ENCODE results near the gene MLC1.

The MLC1 gene

DNA sequence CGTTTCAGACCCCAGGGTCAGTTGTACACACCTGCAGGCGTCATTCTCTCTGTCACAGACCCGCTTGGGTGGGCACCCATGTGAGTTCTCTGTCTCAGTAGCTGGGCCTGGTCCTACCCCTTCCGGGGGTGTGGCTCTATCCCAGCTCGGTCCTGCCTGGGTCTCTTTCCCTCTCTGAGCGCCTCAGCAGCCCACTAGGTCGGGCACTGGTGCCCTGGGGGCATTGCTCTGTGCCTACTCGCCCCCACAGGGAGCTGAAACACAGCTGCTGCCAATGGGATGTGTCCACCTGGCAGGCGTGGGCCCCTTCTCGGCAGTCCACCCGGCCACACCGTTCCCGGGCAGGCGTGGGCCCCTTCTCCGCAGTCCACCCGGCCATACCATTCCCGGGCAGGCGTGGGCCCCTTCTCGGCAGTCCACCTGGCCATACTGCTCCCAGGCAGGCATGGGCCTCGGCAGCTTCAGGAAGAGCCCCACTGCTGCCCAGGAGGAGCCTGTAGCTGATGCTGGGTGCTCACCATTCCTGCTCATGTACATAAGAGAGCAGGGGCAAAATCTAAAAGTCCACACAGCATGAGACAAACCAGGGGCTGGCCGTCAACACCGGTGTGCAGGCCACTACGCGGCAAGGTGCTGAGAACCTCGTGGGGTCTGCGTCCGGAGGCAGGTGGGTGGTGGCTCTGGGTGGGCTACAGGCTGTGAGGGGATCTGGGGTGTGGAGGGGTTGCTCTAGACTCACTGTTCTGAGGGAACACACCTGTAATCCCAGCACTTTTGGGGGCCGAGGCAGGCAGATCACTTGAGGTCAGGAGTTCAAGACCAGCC is 12.3 kb downstream of the MLC1 start:
- no peak overlapping the region for H3K4me3 Mint-ChIP-seq
- H3K4me1 Mint-ChIP-seq: no peaks in the 10 kb centered on the region
- H3K27ac Mint-ChIP-seq: no peak overlapping the region
- no peaks in the 10 kb centered on the region for H3K27me3 Mint-ChIP-seq
- H3K9me3 Mint-ChIP-seq: no peaks in the 10 kb centered on the region
- no peaks in the 10 kb centered on the region for H3K36me3 Mint-ChIP-seq

DNA sequence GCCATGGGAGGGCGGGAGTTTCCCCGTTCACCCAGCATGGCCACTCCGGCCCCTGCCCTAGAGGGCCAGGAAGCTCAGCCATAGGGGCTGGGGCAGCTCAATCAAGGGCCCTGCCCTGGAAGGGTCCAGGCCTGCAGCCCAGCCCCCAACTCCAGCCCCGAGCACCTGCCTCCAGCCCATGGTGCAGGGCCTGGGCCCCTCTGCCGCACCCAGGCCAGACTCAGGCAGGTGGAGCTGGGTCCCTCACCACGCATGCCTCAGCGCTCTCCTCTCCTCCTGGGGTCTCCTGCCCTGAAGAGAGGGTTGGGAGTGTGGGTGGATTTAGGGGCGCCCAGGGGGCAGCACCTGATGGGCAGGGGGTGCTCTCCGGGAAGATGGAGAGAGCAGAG is 13.1 kb downstream of the MLC1 start:
- H3K27ac Mint-ChIP-seq: no peak overlapping the region
- no peaks in the 10 kb centered on the region for H3K36me3 Mint-ChIP-seq
- no peaks in the 10 kb centered on the region for H3K4me1 Mint-ChIP-seq
- no peaks in the 10 kb centered on the region for H3K27me3 Mint-ChIP-seq
- no peaks in the 10 kb centered on the region for H3K9me3 Mint-ChIP-seq
- no peak overlapping the region for H3K4me3 Mint-ChIP-seq

DNA sequence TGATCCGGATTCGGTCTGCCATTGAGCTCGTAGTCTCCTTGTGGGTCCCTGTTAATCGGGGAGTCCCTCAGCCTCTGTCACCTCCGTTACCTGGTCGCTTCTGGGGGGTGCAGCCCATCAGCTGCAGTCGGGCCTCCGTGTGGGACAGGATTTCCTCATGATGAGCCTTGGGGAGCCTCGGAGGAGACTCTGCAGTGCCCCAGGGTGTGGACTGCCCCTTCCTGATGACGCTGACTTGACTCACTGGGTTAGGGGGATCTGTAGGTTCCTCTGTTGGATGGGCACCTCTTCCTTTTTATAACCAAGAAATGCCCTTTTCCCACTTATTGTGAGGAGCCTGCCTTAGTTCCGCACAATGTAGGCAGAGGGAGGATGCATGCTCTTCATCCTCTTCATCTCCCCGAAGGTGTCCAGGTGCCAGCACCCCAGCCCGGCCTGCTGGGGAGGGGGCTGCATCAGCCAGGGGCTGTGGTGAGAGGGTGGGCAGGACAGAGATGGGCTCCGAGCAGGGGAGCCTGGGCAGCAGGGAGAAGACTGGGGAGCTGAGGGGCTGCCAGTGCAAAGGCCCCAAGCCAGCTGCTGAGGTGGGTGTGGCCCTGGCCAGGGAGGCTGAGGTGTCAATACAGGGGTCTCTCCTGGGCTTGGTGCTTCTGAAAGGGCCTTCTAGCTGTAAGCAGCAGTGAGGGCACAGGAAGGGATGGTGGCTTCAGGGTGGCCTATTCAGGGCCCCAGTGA is 13.6 kb downstream of the MLC1 start:
- Mint-ChIP-seq H3K9me3 (no peaks in the 10 kb centered on the region), H3K4me1 (no peaks in the 10 kb centered on the region), H3K27me3 (no peaks in the 10 kb centered on the region), H3K4me3 (no peak overlapping the region), H3K36me3 (no peaks in the 10 kb centered on the region), H3K27ac (no peak overlapping the region)

DNA sequence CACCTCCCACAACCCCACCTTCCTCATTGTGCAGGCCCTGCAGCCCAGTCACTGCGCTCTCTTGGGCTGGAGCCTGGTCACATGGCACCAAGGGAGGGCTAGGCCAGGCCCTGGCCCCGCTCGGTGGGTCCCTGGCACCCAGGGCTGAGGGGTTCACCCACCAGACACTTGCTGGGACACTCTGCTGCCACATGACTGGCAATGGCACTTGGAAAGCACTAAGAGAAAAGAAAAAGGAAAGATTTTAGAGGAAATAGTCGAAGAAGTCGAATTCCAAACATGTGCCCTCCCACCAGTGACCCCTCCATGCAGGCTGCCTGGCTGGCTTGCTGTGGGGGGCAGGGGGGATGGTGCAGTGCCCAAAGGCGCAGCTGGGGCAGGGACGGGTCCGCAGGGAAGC is 14.9 kb downstream of the MLC1 start:
- H3K4me3 Mint-ChIP-seq: no peak overlapping the region
- H3K36me3 Mint-ChIP-seq: no peaks in the 10 kb centered on the region
- H3K27me3 Mint-ChIP-seq: no peaks in the 10 kb centered on the region
- no peak overlapping the region for H3K27ac Mint-ChIP-seq
- H3K9me3 Mint-ChIP-seq: no peaks in the 10 kb centered on the region
- no peaks in the 10 kb centered on the region for H3K4me1 Mint-ChIP-seq

DNA sequence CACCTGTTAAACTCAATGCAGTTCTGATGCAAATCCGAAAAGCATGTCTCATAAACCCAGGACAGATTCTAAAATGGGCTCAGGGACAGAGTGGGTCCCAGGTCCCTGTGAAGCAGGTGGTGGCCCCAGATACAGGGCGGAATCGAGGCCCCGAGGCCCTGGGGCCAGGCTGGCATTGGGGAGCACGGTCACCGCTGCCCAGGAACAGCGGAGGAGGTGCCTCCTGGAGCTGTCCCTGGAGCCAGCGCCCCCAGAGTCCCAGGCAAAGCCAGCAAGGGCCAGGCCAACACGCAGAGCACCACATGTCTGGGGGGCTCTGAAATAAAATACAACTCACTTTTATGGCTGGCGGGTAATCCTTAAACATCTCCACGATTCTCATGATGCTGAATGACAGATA is 17.1 kb downstream of the MLC1 start:
- H3K27ac Mint-ChIP-seq: no peak overlapping the region
- no peaks in the 10 kb centered on the region for H3K27me3 Mint-ChIP-seq
- H3K9me3 Mint-ChIP-seq: no peaks in the 10 kb centered on the region
- H3K4me3 Mint-ChIP-seq: no peak overlapping the region
- H3K4me1 Mint-ChIP-seq: no peaks in the 10 kb centered on the region
- no peaks in the 10 kb centered on the region for H3K36me3 Mint-ChIP-seq

DNA sequence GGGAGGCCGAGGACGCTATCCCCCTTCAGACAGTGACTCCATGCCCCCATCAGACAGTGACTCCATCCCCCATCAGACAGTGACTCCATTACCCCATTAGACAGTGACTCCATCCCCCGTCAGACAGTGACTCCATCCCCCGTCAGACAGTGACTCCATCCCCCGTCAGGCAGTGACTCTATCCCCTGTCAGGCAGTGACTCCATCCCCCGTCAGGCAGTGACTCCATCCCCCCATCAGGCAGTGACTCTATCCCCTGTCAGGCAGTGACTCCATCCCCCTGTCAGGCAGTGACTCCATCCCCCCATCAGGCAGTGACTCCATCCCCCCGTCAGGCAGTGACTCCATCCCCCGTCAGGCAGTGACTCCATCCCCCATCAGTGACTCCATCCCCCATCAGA is 18.0 kb downstream of the MLC1 start:
- H3K4me1 Mint-ChIP-seq: no peaks in the 10 kb centered on the region
- no peaks in the 10 kb centered on the region for H3K9me3 Mint-ChIP-seq
- H3K4me3 Mint-ChIP-seq: no peak overlapping the region
- H3K36me3 Mint-ChIP-seq: no peaks in the 10 kb centered on the region
- H3K27me3 Mint-ChIP-seq: no peaks in the 10 kb centered on the region
- no peak overlapping the region for H3K27ac Mint-ChIP-seq

DNA sequence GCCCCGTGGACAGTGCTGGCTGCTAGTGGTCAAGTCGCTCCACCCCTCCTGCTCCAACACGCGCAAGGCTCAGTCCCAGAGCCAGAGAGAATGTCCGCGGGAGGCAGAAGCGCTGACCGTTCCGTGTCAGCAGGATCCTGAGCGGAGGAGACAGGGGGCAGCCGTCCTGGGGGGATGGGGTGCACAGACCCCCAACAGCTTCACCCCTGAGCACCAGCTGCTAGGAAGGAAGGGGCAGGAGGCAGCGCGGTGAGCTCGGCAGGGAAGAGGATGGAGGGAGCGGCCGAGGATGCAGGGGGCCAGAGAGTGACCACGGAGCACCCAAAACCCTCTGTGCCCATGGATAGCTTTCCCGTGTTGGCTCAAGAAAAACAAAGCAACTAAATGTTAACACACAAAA is 20.8 kb downstream of the MLC1 start:
- H3K27me3 Mint-ChIP-seq: peaks cover 3% of the 10 kb centered on the region
- H3K4me1 Mint-ChIP-seq: no peaks in the 10 kb centered on the region
- H3K36me3 Mint-ChIP-seq: no peaks in the 10 kb centered on the region
- H3K9me3 Mint-ChIP-seq: no peaks in the 10 kb centered on the region
- no peak overlapping the region for H3K27ac Mint-ChIP-seq
- H3K4me3 Mint-ChIP-seq: no peak overlapping the region

DNA sequence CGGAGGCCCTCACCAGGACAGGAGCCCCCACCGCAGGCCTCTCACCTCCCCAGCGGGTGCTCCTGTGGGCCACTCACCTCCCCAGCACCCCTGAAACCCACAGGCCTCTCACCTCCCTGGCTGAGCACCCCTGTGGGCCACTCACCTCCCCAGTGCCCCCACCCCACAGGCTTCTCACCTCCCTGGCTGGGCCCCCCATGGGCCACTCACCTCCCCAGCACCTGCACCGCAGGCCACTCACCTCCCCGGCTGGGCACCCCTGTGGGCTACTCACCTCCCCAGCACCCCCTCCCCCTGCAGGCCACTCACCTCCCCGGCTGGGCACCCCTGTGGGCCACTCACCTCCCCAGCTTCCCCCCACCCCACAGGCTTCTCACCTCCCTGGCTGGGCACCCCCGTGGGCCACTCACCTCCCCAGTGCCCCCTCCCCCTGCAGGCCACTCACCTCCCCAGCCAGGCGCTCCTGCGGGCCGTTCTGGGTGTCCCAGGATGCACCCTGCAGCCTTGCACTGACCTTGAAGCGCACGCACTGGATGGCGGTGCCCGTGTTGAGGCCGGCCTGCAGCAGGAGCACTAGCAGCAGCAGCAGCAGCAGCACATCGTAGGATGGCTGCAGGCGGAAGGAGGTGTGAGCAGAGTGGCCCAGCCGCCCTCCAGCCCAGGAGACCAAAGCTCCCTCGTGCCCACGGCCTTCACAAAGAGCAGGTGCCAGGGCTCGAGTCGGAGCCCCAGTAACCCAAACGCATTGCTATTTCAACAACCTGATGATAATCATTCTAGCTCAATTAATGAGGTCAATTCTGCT is 21.4 kb downstream of the MLC1 start:
- no peaks in the 10 kb centered on the region for H3K36me3 Mint-ChIP-seq
- H3K9me3 Mint-ChIP-seq: no peaks in the 10 kb centered on the region
- peaks cover 4% of the 10 kb centered on the region for H3K4me1 Mint-ChIP-seq
- peaks cover 6% of the 10 kb centered on the region for H3K27me3 Mint-ChIP-seq
- H3K27ac Mint-ChIP-seq: no peak overlapping the region
- H3K4me3 Mint-ChIP-seq: no peak overlapping the region

DNA sequence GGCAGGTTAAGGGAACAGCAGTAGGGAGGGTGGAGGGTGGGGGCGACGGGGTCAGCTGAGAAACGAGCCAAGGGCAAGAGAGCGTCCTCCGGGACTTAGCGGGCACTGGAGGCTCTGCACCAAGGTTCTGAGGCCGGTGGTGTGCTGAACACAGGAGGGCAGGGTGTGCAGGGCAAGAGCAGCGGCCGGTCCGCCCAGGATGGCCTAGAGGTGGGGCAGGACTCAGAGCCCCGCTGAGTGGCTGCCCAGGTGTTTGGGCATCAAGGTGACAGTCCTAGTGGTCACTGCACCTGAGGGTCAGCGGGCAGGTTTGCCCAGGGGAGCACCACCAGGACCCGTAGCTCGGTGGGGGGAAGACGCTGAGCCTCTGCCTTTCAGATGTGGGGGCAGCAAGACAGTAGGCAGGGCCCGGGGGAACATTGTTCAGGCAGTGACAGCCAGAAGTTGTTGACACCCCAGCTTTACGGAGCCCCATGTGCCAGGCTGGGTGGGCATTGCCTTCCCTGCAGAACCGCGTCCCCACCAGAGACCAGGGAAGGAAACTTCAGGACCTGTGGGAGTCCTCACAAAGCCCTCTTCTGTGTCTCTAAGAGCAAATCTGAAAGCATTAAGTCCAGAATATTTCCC is 22.6 kb downstream of the MLC1 start:
- Mint-ChIP-seq H3K27me3 (peaks cover 6% of the 10 kb centered on the region), H3K4me3 (no peak overlapping the region), H3K4me1 (peaks cover 4% of the 10 kb centered on the region), H3K27ac (no peak overlapping the region), H3K9me3 (no peaks in the 10 kb centered on the region), H3K36me3 (no peaks in the 10 kb centered on the region)

DNA sequence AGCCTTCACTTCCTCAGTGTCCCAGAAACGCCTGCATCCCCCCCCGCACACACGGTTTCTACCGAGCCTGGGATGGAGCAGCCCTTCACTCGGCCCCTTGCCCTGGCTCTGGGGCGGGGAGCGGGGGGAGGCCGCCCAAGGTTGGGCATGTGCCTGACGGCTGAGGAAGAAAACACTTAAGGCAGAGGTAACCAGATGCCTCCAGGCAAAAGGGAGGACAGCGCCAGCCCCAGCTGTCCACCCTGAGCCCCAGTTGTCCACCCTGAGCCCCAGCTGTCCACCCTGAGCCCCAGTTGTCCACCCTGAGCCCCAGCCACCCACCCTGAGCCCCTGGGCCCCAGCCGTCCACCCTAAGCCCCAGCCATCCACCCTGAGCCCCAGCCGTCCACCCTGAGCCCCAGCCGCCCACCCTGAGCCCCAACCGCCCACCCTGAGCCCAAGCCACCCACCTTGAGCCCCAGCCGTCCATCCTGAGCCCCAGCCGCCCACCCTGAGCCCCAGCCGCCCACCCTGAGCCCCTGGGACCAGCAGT is 23.3 kb downstream of the MLC1 start:
- no peaks in the 10 kb centered on the region for H3K36me3 Mint-ChIP-seq
- peaks cover 6% of the 10 kb centered on the region for H3K27me3 Mint-ChIP-seq
- no peak overlapping the region for H3K27ac Mint-ChIP-seq
- H3K4me3 Mint-ChIP-seq: no peak overlapping the region
- peaks cover 4% of the 10 kb centered on the region for H3K4me1 Mint-ChIP-seq
- H3K9me3 Mint-ChIP-seq: no peaks in the 10 kb centered on the region

DNA sequence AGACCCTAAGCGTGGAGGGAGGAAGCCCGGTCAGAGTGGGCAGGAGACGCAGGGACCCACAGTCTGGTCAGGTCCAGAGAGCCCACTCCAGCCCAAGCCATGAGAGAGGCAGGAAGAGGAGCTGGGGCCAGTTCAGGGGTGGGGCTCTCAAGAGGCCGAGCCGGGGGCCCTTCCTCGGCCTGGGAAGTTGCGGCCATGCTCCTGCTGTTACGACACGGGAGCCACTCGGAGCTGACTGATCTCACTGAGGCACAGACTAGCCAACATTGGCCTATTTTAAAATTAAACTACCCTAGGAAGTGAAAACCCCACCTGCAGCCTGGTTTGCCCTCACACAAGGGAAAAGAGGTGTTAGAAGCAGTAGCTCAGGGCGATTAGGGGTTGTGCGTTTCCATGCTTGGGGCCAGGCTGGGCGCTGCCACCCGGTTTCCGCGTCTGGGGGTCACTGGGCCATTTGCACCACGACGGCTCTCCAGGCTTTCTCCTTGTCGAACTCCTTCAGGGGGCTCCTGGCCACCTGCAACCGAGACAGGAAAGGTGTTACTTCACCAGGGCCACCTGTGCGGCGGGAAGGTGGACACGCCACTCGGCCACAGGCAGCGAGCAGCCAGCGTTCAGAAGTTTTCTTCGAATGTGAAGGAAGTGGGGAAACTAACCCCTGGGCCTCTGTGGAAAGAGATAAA is 23.9 kb downstream of the MLC1 start:
- Mint-ChIP-seq H3K36me3 (no peaks in the 10 kb centered on the region), H3K9me3 (no peaks in the 10 kb centered on the region), H3K27me3 (peaks cover 6% of the 10 kb centered on the region), H3K27ac (no peak overlapping the region), H3K4me3 (no peak overlapping the region), H3K4me1 (peaks cover 4% of the 10 kb centered on the region)

DNA sequence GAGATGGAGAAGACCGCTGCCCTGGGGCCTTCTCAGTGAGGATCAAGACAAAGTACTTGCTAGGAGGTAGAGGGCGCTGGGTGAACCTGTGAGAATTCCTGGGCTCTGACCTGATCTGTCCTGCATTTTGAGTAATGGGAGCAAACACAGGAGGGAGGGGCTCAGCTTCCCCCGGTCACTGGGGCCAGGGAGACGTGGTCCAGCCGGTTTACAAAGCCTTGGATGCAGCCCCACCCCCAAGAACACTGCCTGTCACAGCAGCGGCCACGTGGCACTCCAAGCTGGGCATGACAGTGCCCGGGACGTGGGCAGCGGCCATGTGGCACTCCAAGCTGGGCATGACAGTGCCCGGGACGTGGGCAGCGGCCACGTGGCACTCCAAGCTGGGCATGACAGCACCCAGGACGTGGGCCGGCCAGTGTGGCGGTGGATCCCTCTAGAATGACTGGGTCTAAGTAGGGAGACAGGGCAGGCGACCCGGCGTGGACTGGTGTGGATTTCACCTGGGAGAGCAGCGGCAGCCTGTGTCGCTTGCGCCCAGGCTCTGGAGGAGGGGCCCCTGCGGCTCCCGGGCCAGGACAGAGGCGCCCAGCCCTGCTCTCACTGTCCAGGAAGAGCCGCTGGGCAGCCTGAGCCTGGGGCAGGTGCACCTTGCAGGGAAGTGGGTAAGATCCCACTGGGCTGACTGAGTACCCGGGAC is 24.6 kb downstream of the MLC1 start:
- no peaks in the 10 kb centered on the region for H3K9me3 Mint-ChIP-seq
- no peaks in the 10 kb centered on the region for H3K36me3 Mint-ChIP-seq
- no peak overlapping the region for H3K4me3 Mint-ChIP-seq
- H3K27me3 Mint-ChIP-seq: peaks cover 6% of the 10 kb centered on the region
- H3K27ac Mint-ChIP-seq: no peak overlapping the region
- peaks cover 4% of the 10 kb centered on the region for H3K4me1 Mint-ChIP-seq

DNA sequence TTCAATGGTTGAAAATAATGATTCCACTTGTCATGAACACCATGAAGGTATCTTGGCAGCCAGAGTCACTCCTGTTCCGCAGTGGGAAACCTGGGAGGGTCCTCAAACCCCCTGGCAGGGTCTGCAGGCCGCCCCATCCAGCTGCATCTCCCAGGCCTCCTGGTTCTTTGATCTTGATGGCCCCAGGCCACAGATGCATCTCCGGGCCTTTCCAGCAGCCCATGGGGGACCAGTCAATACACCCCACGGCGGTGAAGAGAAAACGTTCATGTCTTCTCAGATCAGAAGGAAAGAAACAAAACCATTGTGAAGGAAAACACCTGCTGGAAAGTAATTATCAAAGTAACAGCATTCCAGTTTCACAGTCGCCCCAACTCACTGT is 25.4 kb downstream of the MLC1 start:
- no peaks in the 10 kb centered on the region for H3K9me3 Mint-ChIP-seq
- no peaks in the 10 kb centered on the region for H3K36me3 Mint-ChIP-seq
- no peak overlapping the region for H3K27ac Mint-ChIP-seq
- peaks cover 4% of the 10 kb centered on the region for H3K4me1 Mint-ChIP-seq
- H3K27me3 Mint-ChIP-seq: peaks cover 9% of the 10 kb centered on the region
- no peak overlapping the region for H3K4me3 Mint-ChIP-seq
